Mucosa of rectum (tissue), 2 donors: Measurements from ENCODE around the gene TBC1D30.
"Not testable (repeated sequence)": the region's sequence is repeated elsewhere in the genome, so short reads cannot be mapped to it uniquely, and the experiment has no call there.

Experiments used
- H3K27ac ChIP-seq, 2 donors: one replicate each; pipeline ENCODE4 v1.7.0; 2013; ENCODE audit warnings: inconsistent platforms in 2 of 2, low read depth in 2 of 2, low read length in 2 of 2
- H3K27me3 ChIP-seq, 2 donors: one replicate each; pipeline ENCODE4 v1.7.0; 2013; ENCODE audit warnings: low read length in 2 of 2; ENCODE audit not compliant: control insufficient read depth in 2 of 2, insufficient read depth in 2 of 2
- H3K36me3 ChIP-seq, 2 donors: one replicate each; pipeline ENCODE4 v1.7.0; 2013; ENCODE audit warnings: low read length in 2 of 2; ENCODE audit not compliant: control insufficient read depth in 2 of 2, insufficient read depth in 2 of 2
- H3K4me1 ChIP-seq, 2 donors: one replicate each; pipeline ENCODE4 v1.7.0; 2013; ENCODE audit warnings: low read length in 2 of 2, mild to moderate bottlenecking in 1 of 2; ENCODE audit not compliant: control insufficient read depth in 2 of 2, insufficient read depth in 2 of 2
- H3K4me3 ChIP-seq, 2 donors: one replicate each; pipeline ENCODE4 v1.7.0; 2013; ENCODE audit warnings: low read length in 2 of 2
- H3K9ac ChIP-seq, 2 donors: one replicate each; pipeline ENCODE4 v1.7.0; 2013; ENCODE audit warnings: low read length in 2 of 2, low read depth in 1 of 2, mild to moderate bottlenecking in 1 of 2
- H3K9me3 ChIP-seq, 2 donors: one replicate each; pipeline ENCODE4 v1.7.0; 2013; ENCODE audit warnings: low read length in 2 of 2; ENCODE audit not compliant: control insufficient read depth in 2 of 2
- donor health status: healthy.
- donor health status: Normal muscosa, but diverticular disease.

The TBC1D30 gene

GRCh38 chr12:64802180-64802775 is 22.2 kb upstream of the TBC1D30 start:
- not testable (repeated sequence) for H3K9ac ChIP-seq, H3K27me3 ChIP-seq, H3K27ac ChIP-seq, H3K9me3 ChIP-seq, H3K4me3 ChIP-seq, H3K36me3 ChIP-seq, H3K4me1 ChIP-seq

- no peak overlapping the region for H3K4me3 ChIP-seq
- H3K27me3 ChIP-seq, result no peaks in the 10 kb centered on the region
- H3K36me3 ChIP-seq, result no peaks in the 10 kb centered on the region
- no peak overlapping the region for H3K27ac ChIP-seq
- peaks cover 0 to 3% of the 10 kb centered on the region in 2 donors for H3K4me1 ChIP-seq
- no peaks in the 10 kb centered on the region for H3K9me3 ChIP-seq
- no peak overlapping the region for H3K9ac ChIP-seq
Measured at GRCh38 chr12:64806173-64806572, 18.3 kb upstream of the TBC1D30 start.

- Histone ChIP-seq H3K4me1 (peaks cover 0 to 3% of the 10 kb centered on the region in 2 donors), H3K9ac (no peak overlapping the region), H3K4me3 (no peak overlapping the region), H3K27me3 (no peaks in the 10 kb centered on the region), H3K9me3 (no peaks in the 10 kb centered on the region), H3K27ac (no peak overlapping the region), H3K36me3 (no peaks in the 10 kb centered on the region)
Measured at GRCh38 chr12:64806593-64807460, 17.6 kb upstream of the TBC1D30 start.

GRCh38 chr12:64808110-64808509 is 16.3 kb upstream of the TBC1D30 start:
- no peak overlapping the region for H3K27ac ChIP-seq
- H3K36me3 ChIP-seq, result no peaks in the 10 kb centered on the region
- H3K9me3 ChIP-seq, result no peaks in the 10 kb centered on the region
- H3K4me1 ChIP-seq, result no peaks in the 10 kb centered on the region
- H3K4me3 ChIP-seq, result no peak overlapping the region
- H3K9ac ChIP-seq, result no peak overlapping the region
- no peaks in the 10 kb centered on the region for H3K27me3 ChIP-seq

GRCh38 chr12:64810831-64811230 is 13.6 kb upstream of the TBC1D30 start:
- H3K9me3 ChIP-seq, result no peaks in the 10 kb centered on the region
- H3K27ac ChIP-seq, result no peak overlapping the region
- H3K36me3 ChIP-seq, result no peaks in the 10 kb centered on the region
- H3K4me3 ChIP-seq, result no peak overlapping the region
- no peak overlapping the region for H3K9ac ChIP-seq
- H3K27me3 ChIP-seq, result no peaks in the 10 kb centered on the region
- H3K4me1 ChIP-seq, result no peaks in the 10 kb centered on the region

GRCh38 chr12:64813723-64814122 is 10.7 kb upstream of the TBC1D30 start:
- H3K27ac ChIP-seq, result no peak overlapping the region
- H3K9ac ChIP-seq, result no peak overlapping the region
- H3K36me3 ChIP-seq, result no peaks in the 10 kb centered on the region
- H3K9me3 ChIP-seq, result no peaks in the 10 kb centered on the region
- no peaks in the 10 kb centered on the region for H3K4me1 ChIP-seq
- no peaks in the 10 kb centered on the region for H3K27me3 ChIP-seq
- no peak overlapping the region for H3K4me3 ChIP-seq

GRCh38 chr12:64814432-64814831 is 10.0 kb upstream of the TBC1D30 start:
- H3K9ac ChIP-seq, result no peak overlapping the region
- H3K4me1 ChIP-seq, result no peaks in the 10 kb centered on the region
- no peaks in the 10 kb centered on the region for H3K36me3 ChIP-seq
- no peaks in the 10 kb centered on the region for H3K27me3 ChIP-seq
- H3K4me3 ChIP-seq, result no peak overlapping the region
- no peak overlapping the region for H3K27ac ChIP-seq
- no peaks in the 10 kb centered on the region for H3K9me3 ChIP-seq

- H3K27me3 ChIP-seq, result peaks cover 6 to 11% of the 10 kb centered on the region in 2 donors
- no peaks in the 10 kb centered on the region for H3K36me3 ChIP-seq
- H3K4me1 ChIP-seq, result peaks cover 6 to 14% of the 10 kb centered on the region in 2 donors
- no peaks in the 10 kb centered on the region for H3K9me3 ChIP-seq
- no peak overlapping the region for H3K27ac ChIP-seq
- H3K4me3 ChIP-seq, result no peak overlapping the region
- no peak overlapping the region for H3K9ac ChIP-seq
Measured at GRCh38 chr12:64819816-64820402, 4.5 kb upstream of the TBC1D30 start.

- no peaks in the 10 kb centered on the region for H3K36me3 ChIP-seq
- H3K27ac ChIP-seq, result no peak overlapping the region
- no peak overlapping the region for H3K9ac ChIP-seq
- H3K9me3 ChIP-seq, result no peaks in the 10 kb centered on the region
- H3K27me3 ChIP-seq, result peaks cover 11 to 18% of the 10 kb centered on the region in 2 donors
- no peak overlapping the region for H3K4me3 ChIP-seq
- peaks cover 11 to 18% of the 10 kb centered on the region in 2 donors for H3K4me1 ChIP-seq
Measured at GRCh38 chr12:64820593-64820992, 3.9 kb upstream of the TBC1D30 start.

- Histone ChIP-seq H3K9me3 (no peaks in the 10 kb centered on the region), H3K9ac (no peak overlapping the region), H3K27ac (no peak overlapping the region), H3K27me3 (peaks cover 17 to 23% of the 10 kb centered on the region in 2 donors), H3K4me3 (no peak overlapping the region), H3K4me1 (peaks cover 11 to 21% of the 10 kb centered on the region in 2 donors), H3K36me3 (no peaks in the 10 kb centered on the region)
Measured at GRCh38 chr12:64821116-64821630, 3.3 kb upstream of the TBC1D30 start.
